Osteoblast (primary cell): ENCODE measurements around the gene NOL4. TPM values are rescaled to one million over a fixed set of nuclear protein-coding genes. Genes with fewer than 3 reads are reported as not detected.

Experiments
- DNase-seq: peaks from one replicate; pipeline ENCODE4 v3.0.0; 2011; ENCODE audit warnings: low spot score, mixed read lengths; ENCODE audit not compliant: insufficient read length; ENCODE audit errors: missing footprints
- H2AFZ ChIP-seq: 2 replicates; pipeline ENCODE4 v1.6.0; 2011; ENCODE audit warnings: mild to moderate bottlenecking, low read length
- H3K27ac ChIP-seq: 2 replicates; pipeline ENCODE4 v1.5.1; 2011; ENCODE audit warnings: mild to moderate bottlenecking, low read depth, low read length, moderate library complexity
- H3K27me3 ChIP-seq: 2 replicates; pipeline ENCODE4 v1.6.0; 2012; ENCODE audit warnings: mild to moderate bottlenecking, control low read depth, inconsistent platforms, low read length, moderate library complexity; ENCODE audit not compliant: insufficient read depth
- H3K36me3 ChIP-seq: 2 replicates; pipeline ENCODE4 v1.5.1; 2011; ENCODE audit warnings: mild to moderate bottlenecking, low read length, control low read depth, moderate library complexity; ENCODE audit not compliant: insufficient read depth
- H3K4me1 ChIP-seq: 2 replicates; pipeline ENCODE4 v1.5.1; 2011; ENCODE audit warnings: mild to moderate bottlenecking, low read length, control low read depth, moderate library complexity; ENCODE audit not compliant: insufficient read depth
- H3K4me2 ChIP-seq: 2 replicates; pipeline ENCODE4 v1.6.0; 2011; ENCODE audit warnings: mild to moderate bottlenecking, low read length; ENCODE audit not compliant: insufficient read depth
- H3K4me3 ChIP-seq: fragments of 200-600 bp; sonication (generic); 3 replicates; pipeline ENCODE4 v1.5.1; 2012; ENCODE audit warnings: mild to moderate bottlenecking, low read length, inconsistent platforms; ENCODE audit not compliant: insufficient read depth
- H3K79me2 ChIP-seq: 2 replicates; pipeline ENCODE4 v1.6.0; 2012; ENCODE audit warnings: mild to moderate bottlenecking, low read length, control low read depth, inconsistent platforms; ENCODE audit not compliant: insufficient read depth
- H3K9me3 ChIP-seq: 2 replicates; pipeline ENCODE4 v1.5.1; 2011; ENCODE audit warnings: low read depth, low read length, control low read depth
- H4K20me1 ChIP-seq: 2 replicates; pipeline ENCODE4 v1.6.0; 2012; ENCODE audit warnings: mild to moderate bottlenecking, low read length, control low read depth; ENCODE audit not compliant: insufficient read depth
- CTCF ChIP-seq: IDR thresholded peaks from 2 replicates; pipeline ENCODE4 v1.5.1; 2011; ENCODE audit warnings: mild to moderate bottlenecking, low read depth, low read length, moderate library complexity; ENCODE audit errors: extremely low read depth
- total RNA-seq: library from RNA; depleted of rRNA; stranded (reverse); fragments of >200 nt; gene quantifications from 2 replicates; pipeline ENCODE4 v1.2.3, GENCODE V29; 2012

Gene NOL4
- total RNA-seq, 1 donor, result not detected

GRCh38 chr18:34189656-34190435 lies 34.9 kb downstream of the NOL4 start:
- no peaks in the 10 kb centered on the region for H3K36me3 ChIP-seq
- no peak for TF ChIP-seq CTCF

More at GRCh38 chr18:34189656-34190435, 34.9 kb downstream of the NOL4 start:
- Histone ChIP-seq H3K4me1 (no peaks in the 10 kb centered on the region), H2AFZ (no peak overlapping the region), H3K27me3 (no peaks in the 10 kb centered on the region), H3K4me3 (no peak overlapping the region), H3K9me3 (no peaks in the 10 kb centered on the region), H3K27ac (no peak overlapping the region), H3K79me2 (no peaks in the 10 kb centered on the region), H4K20me1 (no peaks in the 10 kb centered on the region), H3K4me2 (no peak overlapping the region)
- no peak for DNase-seq
